ENCODE results near the gene IRF1. TPM values are rescaled to one million over a fixed set of nuclear protein-coding genes. Genes with fewer than 3 reads are reported as not detected.

Gene IRF1
- total RNA-seq, 1 experiment from 2014 or later = 30.1 TPM

GRCh38 chr5:132470010-132470392 is 20.6 kb downstream of the IRF1 start:
- no peaks in the 10 kb centered on the region for H3K79me2 ChIP-seq (ENCODE audit: insufficient read depth, low read length)
- TF ChIP-seq SRF (IDR thresholded peaks at IDR 0.05; ENCODE audit: low read depth) (no peak), SIN3A (IDR thresholded peaks at IDR 0.05; ENCODE audit: low read depth) (no peak), TCF7L2 (IDR thresholded peaks at IDR 0.05; ENCODE audit: borderline replicate concordance, extremely low read depth, insufficient read depth, insufficient read length) (no peak), POLR2A (IDR thresholded peaks at IDR 0.05; ENCODE audit: borderline replicate concordance, extremely low read depth, insufficient read depth, insufficient read length) (no peak), POLR2AphosphoS5 (IDR thresholded peaks at IDR 0.05; ENCODE audit: low read depth, low read length) (no peak), ZNF274 (IDR thresholded peaks at IDR 0.05; ENCODE audit: low read depth, low read length) (no peak), RAD21 (IDR thresholded peaks at IDR 0.05; ENCODE audit: low read depth) (no peak), CTCF (IDR thresholded peaks at IDR 0.05 in 2 of 3, conservative IDR thresholded peaks at IDR 0.05 in 1 of 3; ENCODE audit: borderline replicate concordance in 1 of 3, insufficient read depth in 1 of 3, low read depth in 2 of 3, low read length in 2 of 3) (no peak), ZFX (IDR thresholded peaks at IDR 0.05) (no peak), JUND (IDR thresholded peaks at IDR 0.05) (no peak), FOSL1 (IDR thresholded peaks at IDR 0.05; ENCODE audit: low read depth) (no peak), MAX (IDR thresholded peaks at IDR 0.05) (no peak), SP1 (IDR thresholded peaks at IDR 0.05; ENCODE audit: low read depth) (no peak), CEBPB (IDR thresholded peaks at IDR 0.05; ENCODE audit: low read depth) (no peak), EZH2 (IDR thresholded peaks at IDR 0.05) (no peak), REST (IDR thresholded peaks at IDR 0.05; ENCODE audit: low read depth) (no peak), EZH2phosphoT487 (IDR thresholded peaks at IDR 0.05; ENCODE audit: borderline replicate concordance) (no peak), CBX3 (IDR thresholded peaks at IDR 0.05; ENCODE audit: low read depth) (no peak), YY1 (IDR thresholded peaks at IDR 0.05; ENCODE audit: extremely low read depth, insufficient replicate concordance, low read depth, low read length) (no peak)
- ChIA-PET POLR2A (no interaction called here), CTCF (interaction anchor here (1.0 kb wide), 1 partner anchor 31 kb away, joined by 5 read pairs; no protein-coding TSS in a partner anchor), RAD21 (ENCODE audit: low non-redundant PET in 1 of 2, low total read pairs in 2 of 2, uncharacterized antibody in 2 of 2, unreplicated experiment in 2 of 2) (no interaction called here)
- no peak overlapping the region for H3K9ac ChIP-seq (ENCODE audit: low read length)
- intact Hi-C loops (cut with micrococcal nuclease) = no loop called here
- H3K4me2 ChIP-seq (ENCODE audit: low read length) = no peak overlapping the region
- H3K27ac ChIP-seq (ENCODE audit: low read depth, low read length) = no peak overlapping the region
- H3K36me3 ChIP-seq (ENCODE audit: control insufficient read depth in 1 of 2, insufficient read depth in 2 of 2, low read length in 2 of 2) = no peaks in the 10 kb centered on the region
- H3K9me2 ChIP-seq (ENCODE audit: insufficient read depth) = no peaks in the 10 kb centered on the region
- H4K20me1 ChIP-seq (ENCODE audit: insufficient read depth) = no peaks in the 10 kb centered on the region
- ATAC-seq = no peak
- no peaks in the 10 kb centered on the region for H3K27me3 ChIP-seq (ENCODE audit: insufficient read depth, low read length)
- no peak overlapping the region for H3K4me3 ChIP-seq (replicated peaks in 1 of 2; ENCODE audit: low read depth in 1 of 2, low read length in 2 of 2)
- H3K4me1 ChIP-seq (ENCODE audit: control insufficient read depth in 1 of 2, insufficient read depth in 2 of 2, low read length in 2 of 2) = peaks cover 0 to 23% of the 10 kb centered on the region in 2 experiments; a peak in 1 of 4 replicates
- no peak overlapping the region for H2AFZ ChIP-seq (ENCODE audit: low read depth, low read length, poor library complexity, severe bottlenecking)
- DNase-seq (ENCODE audit: low read depth, low spot score) = no peak
- BruUV-seq (replicated peaks) = no TSS peak
- no peaks in the 10 kb centered on the region for H3K9me3 ChIP-seq (ENCODE audit: control insufficient read depth in 1 of 2, insufficient read depth in 1 of 2, low read depth in 1 of 2, low read length in 2 of 2)

All from HCT116 (cell line).